Measurements from ENCODE around the gene ASPA. TPM values are rescaled to one million over a fixed set of nuclear protein-coding genes. Genes with fewer than 3 reads are reported as not detected.

The ASPA gene
- total and polyA plus RNA-seq, 2 of the 13 experiments (the other 11 are each of a cell fraction or from before 2014, with no cell fraction given) = not detected

DNA sequence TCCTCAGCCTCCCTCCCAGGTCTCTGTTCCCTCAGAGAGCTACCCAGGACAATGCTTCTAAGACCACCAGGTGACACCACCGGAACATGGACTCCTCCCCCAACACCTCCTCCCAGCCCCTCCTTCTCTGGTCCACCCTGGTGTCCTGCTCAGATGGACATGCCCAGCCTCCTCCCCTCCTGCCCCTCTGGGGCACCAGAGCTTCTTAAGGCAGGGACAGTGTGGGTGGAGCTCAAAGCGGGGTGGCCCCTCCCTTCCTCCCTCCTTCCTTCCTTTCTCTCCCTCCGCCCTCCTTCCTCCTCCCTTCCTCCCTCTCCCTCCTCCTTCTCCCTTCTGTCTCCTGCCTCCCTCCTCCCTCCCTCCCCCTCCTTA, 59.1 kb downstream of the ASPA start:
- H3K36me3 ChIP-seq (replicated peaks in 1 of 2; ENCODE audit: control insufficient read depth in 1 of 2, insufficient read depth in 2 of 2, low read length in 2 of 2) = no peaks in the 10 kb centered on the region
- ChIA-PET CTCF (ENCODE audit: low intra/inter-chr PET ratio, low total read pairs) (no interaction called here), POLR2A (interaction anchor here (1.0 kb wide), 1 partner anchor 101 kb away, joined by 3 read pairs; the partner anchor contains the start of genes CTNS and SHPK)
- in situ Hi-C loops (cut with HindIII; ENCODE audit: extremely low pct_ligation_motif_present, low pct_unique_long_range_greater_than_20kb) (no loop called here), intact Hi-C loops (cut with micrococcal nuclease; ENCODE audit: unreplicated experiment) (loop anchor here (5.0 kb wide), 1 partner anchor 63 kb away; the partner anchor contains the start of gene SPATA22)
- DNase-seq (ENCODE audit: low spot score) = no peak
- no peaks in the 10 kb centered on the region for H4K20me1 ChIP-seq (ENCODE audit: insufficient read depth, low read length)
- ATAC-seq = no peak
- WGBS (ENCODE audit: low lambda C conversion rate) = 36% methylated on average over 3 of the region's 3 CpGs
- H3K79me2 ChIP-seq (ENCODE audit: insufficient read depth, low read length) = no peaks in the 10 kb centered on the region
- no peak for TF ChIP-seq DMAP1 (CRISPR knock-in tag; IDR thresholded peaks at IDR 0.05)
- no peak for TF ChIP-seq HNF4G (IDR thresholded peaks at IDR 0.05; ENCODE audit: borderline replicate concordance, low read depth, low read length)
- TF ChIP-seq HNF4G (CRISPR knock-in tag; IDR thresholded peaks at IDR 0.05; ENCODE audit: borderline replicate concordance, low read depth) = no peak
- no peak for TF ChIP-seq BORCS8-MEF2B (CRISPR knock-in tag; IDR thresholded peaks at IDR 0.05)
- TF ChIP-seq SIX1 (CRISPR knock-in tag; IDR thresholded peaks at IDR 0.05; ENCODE audit: borderline replicate concordance) = no peak
- no peak for TF ChIP-seq ZNF234 (CRISPR knock-in tag; conservative IDR thresholded peaks at IDR 0.05)
- no peak for TF ChIP-seq ZNF570 (CRISPR knock-in tag; IDR thresholded peaks at IDR 0.05; ENCODE audit: borderline replicate concordance)
- TF ChIP-seq CREB1 (IDR thresholded peaks at IDR 0.05) = no peak
- TF ChIP-seq CREB1 (CRISPR knock-in tag; IDR thresholded peaks at IDR 0.05) = no peak
- no peak for TF ChIP-seq NFIC (IDR thresholded peaks at IDR 0.05; ENCODE audit: low read length)
- TF ChIP-seq FOSL1 (CRISPR knock-in tag; IDR thresholded peaks at IDR 0.05; ENCODE audit: borderline replicate concordance) = no peak
- TF ChIP-seq PCBP1 (IDR thresholded peaks at IDR 0.05; ENCODE audit: borderline replicate concordance, low read depth, low read length) = 0 out of 2 replicates have a peak, but pooled peaks have one; percentile 14
- TF ChIP-seq ZNF263 (CRISPR knock-in tag; IDR thresholded peaks at IDR 0.05) = peak; percentile 73
- TF ChIP-seq, protein P1, sequence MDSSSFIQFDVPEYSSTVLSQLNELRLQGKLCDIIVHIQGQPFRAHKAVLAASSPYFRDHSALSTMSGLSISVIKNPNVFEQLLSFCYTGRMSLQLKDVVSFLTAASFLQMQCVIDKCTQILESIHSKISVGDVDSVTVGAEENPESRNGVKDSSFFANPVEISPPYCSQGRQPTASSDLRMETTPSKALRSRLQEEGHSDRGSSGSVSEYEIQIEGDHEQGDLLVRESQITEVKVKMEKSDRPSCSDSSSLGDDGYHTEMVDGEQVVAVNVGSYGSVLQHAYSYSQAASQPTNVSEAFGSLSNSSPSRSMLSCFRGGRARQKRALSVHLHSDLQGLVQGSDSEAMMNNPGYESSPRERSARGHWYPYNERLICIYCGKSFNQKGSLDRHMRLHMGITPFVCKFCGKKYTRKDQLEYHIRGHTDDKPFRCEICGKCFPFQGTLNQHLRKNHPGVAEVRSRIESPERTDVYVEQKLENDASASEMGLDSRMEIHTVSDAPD (CRISPR knock-in tag; IDR thresholded peaks at IDR 0.05) = no peak
- TF ChIP-seq, protein P2, sequence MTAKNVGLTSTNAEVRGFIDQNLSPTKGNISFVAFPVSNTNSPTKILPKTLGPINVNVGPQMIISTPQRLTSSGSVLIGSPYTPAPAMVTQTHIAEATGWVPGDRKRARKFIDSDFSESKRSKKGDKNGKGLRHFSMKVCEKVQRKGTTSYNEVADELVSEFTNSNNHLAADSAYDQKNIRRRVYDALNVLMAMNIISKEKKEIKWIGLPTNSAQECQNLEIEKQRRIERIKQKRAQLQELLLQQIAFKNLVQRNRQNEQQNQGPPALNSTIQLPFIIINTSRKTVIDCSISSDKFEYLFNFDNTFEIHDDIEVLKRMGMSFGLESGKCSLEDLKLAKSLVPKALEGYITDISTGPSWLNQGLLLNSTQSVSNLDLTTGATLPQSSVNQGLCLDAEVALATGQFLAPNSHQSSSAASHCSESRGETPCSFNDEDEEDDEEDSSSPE (CRISPR knock-in tag; IDR thresholded peaks at IDR 0.05) = no peak
- peak overlapping the region; percentile 23; the same call in 1 of the 2 replicates for H3K4me2 ChIP-seq (ENCODE audit: low read depth, low read length)
- no peak overlapping the region; a peak in 1 of 6 replicates for H3K4me3 ChIP-seq (replicated peaks in 1 of 3; ENCODE audit: insufficient read depth in 1 of 3, low read depth in 2 of 3, low read length in 3 of 3)
- no peaks in the 10 kb centered on the region for H3K9me3 ChIP-seq (ENCODE audit: low read length)
- no peak overlapping the region for H2AFZ ChIP-seq (ENCODE audit: low read length)
- H3K4me1 ChIP-seq (ENCODE audit: insufficient read depth, low read length) = peaks cover 38% of the 10 kb centered on the region
- no peak for FAIRE-seq
- no TSS peak for BruUV-seq (replicated peaks)
- no peak overlapping the region for H3K27ac ChIP-seq (ENCODE audit: extremely low read length, insufficient read depth, low read length)
- no peaks in the 10 kb centered on the region for H3K27me3 ChIP-seq (ENCODE audit: control insufficient read depth in 1 of 2, insufficient read depth in 2 of 2, low read length in 2 of 2)
- H3K9ac ChIP-seq (ENCODE audit: insufficient read depth, low read depth, low read length) = no peak overlapping the region
